DND-41 (cell line): Measurements from ENCODE around the gene TUBB2B.

Experiments
- ATAC-seq: fragments of 200-7000 bp; cut with Tn5 transposase; 3 replicates; pipeline ENCODE4 v1.9.1; 2021; ENCODE audit warnings: low read depth; ENCODE audit not compliant: insufficient read depth
- DNase-seq: peaks from one replicate; pipeline ENCODE4 v3.0.0-alpha.2; 2020
- H2AFZ ChIP-seq: 2 replicates; pipeline ENCODE4 v1.6.0; 2012; ENCODE audit warnings: low read depth, low read length
- H3K27ac ChIP-seq: 2 replicates; pipeline ENCODE4 v1.5.1; 2012; ENCODE audit warnings: low read length, inconsistent platforms
- H3K27me3 ChIP-seq: fragments of 200-600 bp; sonication (generic); 2 replicates; pipeline ENCODE4 v1.6.0; 2012; ENCODE audit warnings: low read length, mild to moderate bottlenecking, inconsistent platforms; ENCODE audit not compliant: insufficient read depth, poor library complexity
- H3K36me3 ChIP-seq: 2 replicates; pipeline ENCODE4 v1.5.1; 2012; ENCODE audit warnings: low read length, inconsistent platforms; ENCODE audit not compliant: insufficient read depth
- H3K4me1 ChIP-seq: 2 replicates; pipeline ENCODE4 v1.5.1; 2012; ENCODE audit warnings: mild to moderate bottlenecking, low read length; ENCODE audit not compliant: insufficient read depth
- H3K4me2 ChIP-seq: 2 replicates; pipeline ENCODE4 v1.6.0; 2012; ENCODE audit warnings: mild to moderate bottlenecking, moderate library complexity, low read length, inconsistent platforms; ENCODE audit not compliant: insufficient read depth
- H3K4me3 ChIP-seq, 2 experiments: fragments of 200-600 bp in 1 of 2; shearing (Covaris generic) in 1 of 2; 2 replicates each; pipeline ENCODE4 v1.5.1; 2012 to 2016; ENCODE audit warnings: inconsistent platforms in 2 of 2, low read length in 2 of 2, mild to moderate bottlenecking in 2 of 2, low read depth in 1 of 2, moderate library complexity in 1 of 2
- H3K79me2 ChIP-seq: 2 replicates; pipeline ENCODE4 v1.6.0; 2012; ENCODE audit warnings: low read length, inconsistent platforms; ENCODE audit not compliant: insufficient read depth
- H3K9ac ChIP-seq: 2 replicates; pipeline ENCODE4 v1.6.0; 2012; ENCODE audit warnings: low read depth, mild to moderate bottlenecking, inconsistent platforms, low read length, moderate library complexity
- H3K9me3 ChIP-seq: 2 replicates; pipeline ENCODE4 v1.5.1; 2012; ENCODE audit warnings: low read length, moderate library complexity, mild to moderate bottlenecking, inconsistent platforms; ENCODE audit not compliant: insufficient read depth, severe bottlenecking
- H4K20me1 ChIP-seq: 2 replicates; pipeline ENCODE4 v1.6.0; 2012; ENCODE audit warnings: low read length; ENCODE audit not compliant: insufficient read depth
- CTCF ChIP-seq: IDR thresholded peaks from 2 replicates; pipeline ENCODE4 v1.5.1; 2012; ENCODE audit warnings: borderline replicate concordance, low read length, moderate library complexity, mild to moderate bottlenecking; ENCODE audit not compliant: poor library complexity, severe bottlenecking; ENCODE audit errors: extremely low read depth
- EZH2 ChIP-seq: IDR thresholded peaks from 3 replicates; pipeline ENCODE4 v1.6.1; 2012; ENCODE audit warnings: borderline replicate concordance, low read depth, mild to moderate bottlenecking, moderate library complexity, low read length, inconsistent platforms; ENCODE audit not compliant: severe bottlenecking

Gene TUBB2B

GRCh38 chr6:3267162-3267561 is 39.7 kb upstream of the TUBB2B start:
- DNase-seq (no peak), ATAC-seq (no peak)
- Histone ChIP-seq H2AFZ (no peak overlapping the region), H3K4me3 (no peak overlapping the region), H3K4me2 (no peak overlapping the region), H3K4me1 (peaks cover 14% of the 10 kb centered on the region), H3K36me3 (peaks cover 86% of the 10 kb centered on the region), H3K79me2 (peaks cover 84% of the 10 kb centered on the region), H3K9me3 (no peaks in the 10 kb centered on the region), H4K20me1 (peaks cover 88% of the 10 kb centered on the region), H3K9ac (no peak overlapping the region), H3K27me3 (no peaks in the 10 kb centered on the region), H3K27ac (no peak overlapping the region)
- TF ChIP-seq CTCF (no peak), EZH2 (no peak)

GRCh38 chr6:3266170-3266569 is 38.7 kb upstream of the TUBB2B start:
- H3K36me3 ChIP-seq: peaks cover 85% of the 10 kb centered on the region
- no peak overlapping the region for H3K4me3 ChIP-seq
- DNase-seq: no peak
- H3K9me3 ChIP-seq: no peaks in the 10 kb centered on the region
- no peak overlapping the region for H2AFZ ChIP-seq
- H3K27me3 ChIP-seq: no peaks in the 10 kb centered on the region
- H3K27ac ChIP-seq: no peak overlapping the region
- H3K4me1 ChIP-seq: peaks cover 24% of the 10 kb centered on the region
- TF ChIP-seq EZH2 (no peak), CTCF (no peak)
- peaks cover 90% of the 10 kb centered on the region for H3K79me2 ChIP-seq
- ATAC-seq: no peak
- no peak overlapping the region for H3K4me2 ChIP-seq
- no peak overlapping the region for H3K9ac ChIP-seq
- peaks cover 88% of the 10 kb centered on the region for H4K20me1 ChIP-seq

- Histone ChIP-seq H3K4me1 (peaks cover 29% of the 10 kb centered on the region), H3K27me3 (no peaks in the 10 kb centered on the region), H3K79me2 (peaks cover 93% of the 10 kb centered on the region), H3K9ac (no peak overlapping the region), H3K9me3 (no peaks in the 10 kb centered on the region), H3K4me3 (no peak overlapping the region), H3K36me3 (peaks cover 85% of the 10 kb centered on the region), H2AFZ (no peak overlapping the region), H4K20me1 (peaks cover 88% of the 10 kb centered on the region), H3K4me2 (no peak overlapping the region), H3K27ac (no peak overlapping the region)
- DNase-seq (no peak), ATAC-seq (no peak)
- no peak for TF ChIP-seq CTCF
Measured at GRCh38 chr6:3265671-3266070, 38.2 kb upstream of the TUBB2B start.

GRCh38 chr6:3264356-3264755 is 36.9 kb upstream of the TUBB2B start:
- Histone ChIP-seq H3K27me3 (no peaks in the 10 kb centered on the region), H2AFZ (no peak overlapping the region), H3K36me3 (peaks cover 79% of the 10 kb centered on the region), H4K20me1 (peaks cover 86% of the 10 kb centered on the region), H3K9ac (no peak overlapping the region), H3K4me1 (peaks cover 42% of the 10 kb centered on the region), H3K27ac (no peak overlapping the region), H3K4me2 (no peak overlapping the region; the same call in 1 of the 2 replicates), H3K4me3 (no peak overlapping the region), H3K9me3 (no peaks in the 10 kb centered on the region), H3K79me2 (peaks cover 93% of the 10 kb centered on the region)
- DNase-seq: no peak
- ATAC-seq: no peak
- TF ChIP-seq CTCF (no peak), EZH2 (no peak)
